Panc1 (cell line): ENCODE data around the gene MYLK2. TPM values are rescaled to one million over a fixed set of nuclear protein-coding genes. Genes with fewer than 3 reads are reported as not detected.

Experiments
- ATAC-seq: fragments of 200-7000 bp; cut with Tn5 transposase; 2 replicates; pipeline ENCODE4 v1.9.1; 2020; ENCODE audit warnings: mild to moderate bottlenecking, moderate library complexity
- Bru-seq: library from RNA; stranded (reverse); fragments of 400-500 nt; gene quantifications from one replicate; lab custom pipeline; 2021; lab: Mats Ljungman, UMichigan
- BruChase-seq, 2 experiments: library from RNA; stranded (reverse); fragments of 400-500 nt; gene quantifications; one replicate each; lab custom pipeline; 2021; lab: Mats Ljungman, UMichigan
- BruUV-seq: library from RNA; stranded (reverse); fragments of 400-500 nt; replicated peaks from 2 replicates; lab custom pipeline; 2021; lab: Mats Ljungman, UMichigan
- CTCF ChIA-PET: fragments of 300-600 bp; sonication (Branson Sonifier 250); formaldehyde crosslinking; loops from one replicate; lab custom pipeline; 2022; ENCODE audit warnings: antibody characterized with exemption; lab: Charles Lee
- POLR2A ChIA-PET: fragments of 300-600 bp; sonication (Branson Sonifier 250); formaldehyde crosslinking; loops from one replicate; lab custom pipeline; 2022; ENCODE audit warnings: antibody characterized with exemption; lab: Charles Lee
- DNase-seq: peaks from one replicate; pipeline ENCODE4 v3.0.0-alpha.2; 2010; ENCODE audit warnings: low read depth, low spot score
- H3K27ac ChIP-seq: 2 replicates; pipeline ENCODE4 v1.5.1; 2011; ENCODE audit warnings: mild to moderate bottlenecking, low read length, inconsistent platforms
- H3K27me3 ChIP-seq: fragments of 200-500 bp; sonication (Bioruptor generic); 2 replicates; pipeline ENCODE4 v1.6.0; 2014; ENCODE audit warnings: low read length, inconsistent platforms; ENCODE audit not compliant: control insufficient read depth, insufficient read depth
- H3K36me3 ChIP-seq: fragments of 200-500 bp; sonication (Bioruptor generic); 2 replicates; pipeline ENCODE4 v1.5.1; 2014; ENCODE audit warnings: inconsistent platforms, mild to moderate bottlenecking, low read length, moderate library complexity; ENCODE audit not compliant: control insufficient read depth, insufficient read depth
- H3K4me1 ChIP-seq: 2 replicates; pipeline ENCODE4 v1.5.1; 2011; ENCODE audit warnings: inconsistent platforms, mild to moderate bottlenecking, low read length, moderate library complexity; ENCODE audit not compliant: control insufficient read depth, insufficient read depth
- H3K4me3 ChIP-seq, 2 experiments: 2 replicates each; pipeline ENCODE4 v1.5.1; 2011 to 2012; ENCODE audit warnings: low read depth in 2 of 2, low read length in 2 of 2, mild to moderate bottlenecking in 2 of 2, inconsistent platforms in 1 of 2, moderate library complexity in 1 of 2
- H3K9me3 ChIP-seq: fragments of 200-500 bp; sonication (Bioruptor generic); 2 replicates; pipeline ENCODE4 v1.5.1; 2014; ENCODE audit warnings: low read depth, mild to moderate bottlenecking, inconsistent platforms, low read length, moderate library complexity; ENCODE audit not compliant: control insufficient read depth, insufficient read depth
- POLR2AphosphoS5 ChIP-seq: IDR thresholded peaks from 2 replicates; pipeline ENCODE4 v1.6.1; 2012; ENCODE audit warnings: mild to moderate bottlenecking, low read depth, low read length, moderate library complexity
- REST ChIP-seq, 2 experiments: IDR thresholded peaks; 2 replicates each; pipeline ENCODE4 v1.6.1; 2011 to 2012; ENCODE audit warnings: low read depth in 2 of 2, control low read depth in 1 of 2, low read length in 1 of 2, mild to moderate bottlenecking in 1 of 2, moderate library complexity in 1 of 2; ENCODE audit not compliant: insufficient read depth in 1 of 2
- SIN3A ChIP-seq: IDR thresholded peaks from 2 replicates; pipeline ENCODE4 v1.6.1; 2012; ENCODE audit warnings: low read depth, mild to moderate bottlenecking, low read length, moderate library complexity, borderline replicate concordance; ENCODE audit not compliant: insufficient read depth
- TCF7L2 ChIP-seq: IDR thresholded peaks from 2 replicates; pipeline ENCODE4 v1.6.1; 2011; ENCODE audit warnings: mild to moderate bottlenecking, low read depth, low read length, inconsistent platforms
- in situ Hi-C: cut with HindIII; loops from 2 replicates; pipeline ENCODE4 v1.10.0; 2016; ENCODE audit warnings: low sequenced_read_pairs, low pct_unique_long_range_greater_than_20kb
- intact Hi-C: fragments of 100-400 bp; cut with micrococcal nuclease; formaldehyde crosslinking; loops from one replicate; pipeline ENCODE4 v1.10.0; 2022; ENCODE audit not compliant: unreplicated experiment
- long read RNA-seq: library from polyadenylated mRNA; unstranded; transcript quantifications from one replicate; pipeline ENCODE4 v2.0.0, GENCODE V29; 2021; ENCODE audit not compliant: unreplicated experiment
- polyA plus RNA-seq: library from polyadenylated mRNA; unstranded; fragments of >200 nt; gene quantifications from one replicate; pipeline ENCODE4 v1.2.1, GENCODE V29; 2012; ENCODE audit warnings: missing spikeins; ENCODE audit not compliant: insufficient read length
- total RNA-seq: library from RNA; stranded (reverse); gene quantifications from one replicate; pipeline ENCODE4 v1.2.1, GENCODE V29; 2021; ENCODE audit not compliant: unreplicated experiment
- TF ChIP-seq, protein P1 (sequence below): fragments of 450-650 bp; IDR thresholded peaks from 2 replicates; pipeline ENCODE4 v1.5.1; 2017; ENCODE audit warnings: mild to moderate bottlenecking

MYLK2 gene
- total RNA-seq (0.87 TPM), Bru-seq, nascent RNA (percentile 47 among the genes with signal in this experiment), BruChase-seq, experiment 1, labeled RNA remaining after a 2-hour chase (percentile 54 among the genes with signal in this experiment), BruChase-seq, experiment 2, labeled RNA remaining after a 6-hour chase (percentile 50 among the genes with signal in this experiment)
- 0.15 TPM for polyA plus RNA-seq
- long read RNA-seq: 0 reads

GRCh38 chr20:31819083-31819784, at the start of gene MYLK2:
TSS of gene MYLK2 (plus strand) at chr20:31819356. CDS start at chr20:31819581, 225 bp downstream.
- CTCF ChIA-PET: interaction anchor here (1.4 kb wide), 1 partner anchor 28 kb away, joined by 5 read pairs; no protein-coding TSS in a partner anchor

DNA sequence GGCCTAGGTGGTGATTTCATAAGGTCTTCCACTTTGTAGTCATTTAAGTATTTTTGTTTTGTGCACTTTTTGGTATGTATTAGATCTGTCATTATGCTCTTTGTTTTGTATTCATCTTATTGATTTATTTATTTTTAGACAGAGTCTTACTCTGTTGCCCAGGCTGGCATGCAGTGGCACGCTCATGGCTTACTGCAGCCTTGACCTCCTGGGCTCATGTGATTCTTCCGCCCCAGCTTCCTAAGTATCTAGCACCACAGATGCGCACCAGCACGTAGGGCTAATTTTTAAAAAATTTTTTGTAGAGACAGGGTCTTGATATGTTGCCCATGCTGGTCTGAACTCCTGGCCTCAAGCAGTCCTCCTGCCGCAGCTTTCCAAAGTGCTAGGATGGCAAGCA, 49.5 kb upstream of the MYLK2 start:
- CTCF ChIA-PET: no interaction called here

More at GRCh38 chr20:31819083-31819784, at the start of gene MYLK2:
- no TSS peak for BruUV-seq
- POLR2A ChIA-PET: no interaction called here
- TF ChIP-seq POLR2AphosphoS5: no peak
- no peak for TF ChIP-seq SIN3A
- TF ChIP-seq TCF7L2: no peak
- TF ChIP-seq, protein P1, sequence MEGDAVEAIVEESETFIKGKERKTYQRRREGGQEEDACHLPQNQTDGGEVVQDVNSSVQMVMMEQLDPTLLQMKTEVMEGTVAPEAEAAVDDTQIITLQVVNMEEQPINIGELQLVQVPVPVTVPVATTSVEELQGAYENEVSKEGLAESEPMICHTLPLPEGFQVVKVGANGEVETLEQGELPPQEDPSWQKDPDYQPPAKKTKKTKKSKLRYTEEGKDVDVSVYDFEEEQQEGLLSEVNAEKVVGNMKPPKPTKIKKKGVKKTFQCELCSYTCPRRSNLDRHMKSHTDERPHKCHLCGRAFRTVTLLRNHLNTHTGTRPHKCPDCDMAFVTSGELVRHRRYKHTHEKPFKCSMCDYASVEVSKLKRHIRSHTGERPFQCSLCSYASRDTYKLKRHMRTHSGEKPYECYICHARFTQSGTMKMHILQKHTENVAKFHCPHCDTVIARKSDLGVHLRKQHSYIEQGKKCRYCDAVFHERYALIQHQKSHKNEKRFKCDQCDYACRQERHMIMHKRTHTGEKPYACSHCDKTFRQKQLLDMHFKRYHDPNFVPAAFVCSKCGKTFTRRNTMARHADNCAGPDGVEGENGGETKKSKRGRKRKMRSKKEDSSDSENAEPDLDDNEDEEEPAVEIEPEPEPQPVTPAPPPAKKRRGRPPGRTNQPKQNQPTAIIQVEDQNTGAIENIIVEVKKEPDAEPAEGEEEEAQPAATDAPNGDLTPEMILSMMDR: no peak
- TF ChIP-seq REST (IDR thresholded peaks at IDR 0.05; ENCODE audit: insufficient read depth in 1 of 2, low read depth in 2 of 2, low read length in 1 of 2): no peak
- DNase-seq: no peak
- H3K27ac ChIP-seq: no peak within 1 kb of the TSS
- no peak for ATAC-seq
- H3K27me3 ChIP-seq: no peaks in the 10 kb centered on the region
- no peak within 1 kb of the TSS for H3K4me3 ChIP-seq
- no peaks in the 10 kb centered on the region for H3K36me3 ChIP-seq
- intact Hi-C loops: no loop called here
- H3K4me1 ChIP-seq: peaks cover 29% of the 10 kb centered on the region
- no peaks in the 10 kb centered on the region for H3K9me3 ChIP-seq
- in situ Hi-C loops: no loop called here

More for the DNA sequence above, 49.5 kb upstream of the MYLK2 start:
- Histone ChIP-seq H3K36me3 (peaks cover 64% of the 10 kb centered on the region), H3K27ac (no peak overlapping the region), H3K4me3 (no peak overlapping the region), H3K9me3 (no peaks in the 10 kb centered on the region), H3K27me3 (no peaks in the 10 kb centered on the region), H3K4me1 (no peaks in the 10 kb centered on the region)
- BruUV-seq: no TSS peak
- DNase-seq (no peak), ATAC-seq (no peak)
- TF ChIP-seq, protein P1: no peak
- TF ChIP-seq POLR2AphosphoS5: no peak
- TF ChIP-seq REST (IDR thresholded peaks at IDR 0.05; ENCODE audit: insufficient read depth in 1 of 2, low read depth in 2 of 2, low read length in 1 of 2): no peak
- no peak for TF ChIP-seq TCF7L2
- no peak for TF ChIP-seq SIN3A
- in situ Hi-C loops (no loop called here), intact Hi-C loops (no loop called here)
- POLR2A ChIA-PET: no interaction called here
